Tibial nerve (tissue), 4 donors: Measurements from ENCODE around the gene FAM20A. TPM values are rescaled to one million over a fixed set of nuclear protein-coding genes. Genes with fewer than 3 reads are reported as not detected.

Experiments
- DNase-seq, 2 donors: peaks; one replicate each; pipeline ENCODE4 v3.0.0-alpha.2; 2019; ENCODE audit warnings: low spot score in 2 of 2
- H3K27ac ChIP-seq, 4 donors: fragments of 200-600 bp; sonication (generic) in 3 of 4; one replicate each; pipeline ENCODE4 v1.5.1; 2017 to 2019; ENCODE audit warnings: mild to moderate bottlenecking in 1 of 4
- H3K27me3 ChIP-seq, 2 donors: fragments of 200-600 bp; sonication (generic) in 1 of 2; one replicate each; pipeline versions ENCODE4 v1.5.1 to v1.6.0; 2017 to 2019
- H3K36me3 ChIP-seq, 3 donors: fragments of 200-600 bp; sonication (generic); one replicate each; pipeline ENCODE4 v1.5.1; 2018 to 2019
- H3K4me1 ChIP-seq, 4 donors: fragments of 200-600 bp; sonication (generic) in 3 of 4; one replicate each; pipeline ENCODE4 v1.5.1; 2017 to 2019
- H3K4me3 ChIP-seq, 4 donors: fragments of 200-600 bp; sonication (generic) in 3 of 4; one replicate each; pipeline ENCODE4 v1.5.1; 2017 to 2019; ENCODE audit warnings: mild to moderate bottlenecking in 1 of 4, moderate library complexity in 1 of 4
- H3K9me3 ChIP-seq, 4 donors: fragments of 200-600 bp; sonication (generic) in 3 of 4; one replicate each; pipeline ENCODE4 v1.5.1; 2017 to 2019
- EP300 ChIP-seq, 2 donors: sonication (generic); formaldehyde crosslinking; IDR thresholded peaks; one replicate each; pipeline ENCODE4 v1.6.1; 2017; ENCODE audit warnings: antibody characterized with exemption in 2 of 2, mild to moderate bottlenecking in 1 of 2
- POLR2A ChIP-seq, 2 donors: fragments of 450-650 bp; IDR thresholded peaks; one replicate each; pipeline ENCODE4 v1.6.1; 2017; ENCODE audit warnings: antibody characterized with exemption in 2 of 2, mild to moderate bottlenecking in 2 of 2, moderate library complexity in 2 of 2
- WGBS, 2 donors: methylation state at CpG; one replicate each; pipeline ENCODE4 v1.1.5; 2018; 5-methylcytosine and 5-hydroxymethylcytosine counted together
- total RNA-seq, 4 donors: library from RNA; depleted of rRNA; stranded (reverse); fragments of >200 nt; gene quantifications; one replicate each; pipeline ENCODE4 v1.1.0, GENCODE V29; 2016
- TF ChIP-seq, protein P1 (sequence below), 5 experiments: fragments of 200-600 bp in 3 of 5; fragments of 450-650 bp in 2 of 5; sonication (generic) in 3 of 5; IDR thresholded peaks; one replicate each; pipeline ENCODE4 v1.5.1; 2016 to 2019; ENCODE audit warnings: antibody characterized with exemption in 5 of 5, mild to moderate bottlenecking in 3 of 5, moderate library complexity in 2 of 5

FAM20A gene
- total RNA-seq, 4 donors from 2014 or later, result 9.4 to 104 (median 25.7) TPM

DNA sequence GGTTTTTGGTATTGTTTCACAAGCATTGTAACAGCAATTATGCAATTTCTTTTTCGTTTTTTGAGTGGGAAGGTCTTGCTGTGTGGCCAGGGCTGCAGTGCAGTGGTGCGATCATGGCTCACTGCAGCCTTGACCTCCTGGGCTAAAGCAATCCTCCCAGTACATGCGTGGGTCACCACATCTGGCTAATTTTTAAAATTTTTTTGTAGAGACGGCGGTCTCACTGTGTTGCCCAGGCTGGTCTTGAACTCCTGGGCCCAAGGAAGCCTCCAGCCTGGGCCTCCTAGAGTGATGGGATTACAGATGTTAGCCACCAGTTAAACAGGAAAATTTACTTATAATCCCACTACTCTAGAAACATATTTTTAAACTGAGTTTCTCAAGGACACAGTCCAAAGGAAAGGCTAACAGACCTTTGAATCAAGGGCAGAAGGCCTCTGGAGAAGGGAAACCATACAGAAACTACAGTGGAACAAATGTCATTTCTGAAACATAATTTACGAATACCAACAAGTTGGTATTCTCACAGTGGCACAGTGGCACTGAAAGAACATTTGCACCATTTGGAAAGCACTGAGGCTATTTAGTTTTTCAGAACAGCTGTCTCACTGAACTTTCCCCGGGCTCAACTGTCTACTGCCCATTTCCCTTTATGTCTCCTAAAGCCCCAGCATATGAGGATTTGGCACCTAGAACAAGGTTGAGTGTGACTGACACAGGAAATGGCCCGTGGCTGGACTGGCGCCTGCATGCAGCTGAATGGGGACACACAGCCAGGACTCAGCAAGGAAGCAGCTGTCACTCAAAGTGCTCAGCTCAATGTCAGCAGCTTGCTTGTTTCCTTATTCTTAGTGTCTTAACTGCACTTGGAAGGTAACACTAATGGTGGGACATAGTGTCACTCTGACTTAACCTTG lies 91.8 kb downstream of the FAM20A start:
- WGBS, 2 donors, result 68 to 70% methylated on average over 9 of the region's 9 CpGs
- TF ChIP-seq POLR2A (IDR thresholded peaks at IDR 0.05), result no peak
- TF ChIP-seq, protein P1, sequence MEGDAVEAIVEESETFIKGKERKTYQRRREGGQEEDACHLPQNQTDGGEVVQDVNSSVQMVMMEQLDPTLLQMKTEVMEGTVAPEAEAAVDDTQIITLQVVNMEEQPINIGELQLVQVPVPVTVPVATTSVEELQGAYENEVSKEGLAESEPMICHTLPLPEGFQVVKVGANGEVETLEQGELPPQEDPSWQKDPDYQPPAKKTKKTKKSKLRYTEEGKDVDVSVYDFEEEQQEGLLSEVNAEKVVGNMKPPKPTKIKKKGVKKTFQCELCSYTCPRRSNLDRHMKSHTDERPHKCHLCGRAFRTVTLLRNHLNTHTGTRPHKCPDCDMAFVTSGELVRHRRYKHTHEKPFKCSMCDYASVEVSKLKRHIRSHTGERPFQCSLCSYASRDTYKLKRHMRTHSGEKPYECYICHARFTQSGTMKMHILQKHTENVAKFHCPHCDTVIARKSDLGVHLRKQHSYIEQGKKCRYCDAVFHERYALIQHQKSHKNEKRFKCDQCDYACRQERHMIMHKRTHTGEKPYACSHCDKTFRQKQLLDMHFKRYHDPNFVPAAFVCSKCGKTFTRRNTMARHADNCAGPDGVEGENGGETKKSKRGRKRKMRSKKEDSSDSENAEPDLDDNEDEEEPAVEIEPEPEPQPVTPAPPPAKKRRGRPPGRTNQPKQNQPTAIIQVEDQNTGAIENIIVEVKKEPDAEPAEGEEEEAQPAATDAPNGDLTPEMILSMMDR (IDR thresholded peaks at IDR 0.05), result no peak
- Histone ChIP-seq H3K27me3 (no peaks in the 10 kb centered on the region), H3K4me1 (peaks cover 0 to 20% (median 7%) of the 10 kb centered on the region in 4 donors), H3K36me3 (no peaks in the 10 kb centered on the region), H3K4me3 (no peak overlapping the region), H3K9me3 (no peaks in the 10 kb centered on the region), H3K27ac (peak overlapping the region in 1 of 4 donors; percentile 45)
- DNase-seq, result peak in 1 of 2 donors; percentile 33

DNA sequence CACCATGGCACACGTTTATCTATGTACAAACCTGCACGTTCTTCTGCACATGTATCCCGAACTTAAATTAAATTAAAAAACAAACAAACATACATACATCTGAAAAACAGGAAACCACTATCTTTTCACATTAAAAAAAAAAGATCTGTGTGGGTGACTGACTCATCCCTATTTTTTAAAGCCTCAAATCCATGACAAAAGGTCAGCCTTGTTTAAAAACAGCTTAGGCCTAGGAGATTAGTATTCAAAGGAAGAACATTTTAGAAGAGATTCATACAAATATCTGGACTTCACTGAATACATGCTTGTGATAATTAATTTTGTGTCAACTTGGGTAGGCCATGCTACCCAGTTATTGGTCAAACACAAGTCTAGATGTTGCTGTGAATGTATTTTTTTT lies 93.6 kb downstream of the FAM20A start:
- no peak overlapping the region for H3K4me3 ChIP-seq
- peaks cover 0 to 13% (median 4%) of the 10 kb centered on the region in 4 donors for H3K4me1 ChIP-seq
- WGBS, 2 donors, result 84 to 85% methylated on average over 3 of the region's 3 CpGs
- H3K9me3 ChIP-seq, result no peaks in the 10 kb centered on the region
- no peak for TF ChIP-seq EP300 (IDR thresholded peaks at IDR 0.05)
- TF ChIP-seq POLR2A (IDR thresholded peaks at IDR 0.05), result no peak
- TF ChIP-seq, protein P1 (IDR thresholded peaks at IDR 0.05), result no peak
- no peaks in the 10 kb centered on the region for H3K36me3 ChIP-seq
- no peak overlapping the region for H3K27ac ChIP-seq
- H3K27me3 ChIP-seq, result no peaks in the 10 kb centered on the region
- no peak for DNase-seq

DNA sequence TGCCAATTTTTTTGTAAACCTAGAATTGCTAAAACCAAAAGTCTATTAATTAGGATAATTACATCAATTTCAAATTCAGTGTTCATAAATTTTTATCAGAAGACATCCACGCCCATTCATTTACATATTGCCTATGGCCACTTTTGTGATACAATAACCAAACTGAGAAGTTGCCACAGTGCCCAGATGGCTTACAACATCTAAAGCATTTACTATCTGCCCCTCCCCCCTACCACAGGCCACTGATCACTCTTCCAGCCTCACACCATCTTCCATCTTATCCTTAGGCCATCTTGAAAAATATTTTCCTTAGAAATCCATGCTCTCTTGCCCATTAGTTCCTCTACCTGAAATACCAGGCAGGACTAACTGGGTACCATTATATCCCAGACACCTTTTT lies 95.2 kb downstream of the FAM20A start:
- no peak for DNase-seq
- no peak for TF ChIP-seq EP300 (IDR thresholded peaks at IDR 0.05)
- TF ChIP-seq, protein P1 (IDR thresholded peaks at IDR 0.05), result no peak
- no peak for TF ChIP-seq POLR2A (IDR thresholded peaks at IDR 0.05)
- no peak overlapping the region for H3K27ac ChIP-seq
- no peaks in the 10 kb centered on the region for H3K27me3 ChIP-seq
- WGBS, 2 donors, result 94 to 100% methylated on average over 1 of the region's 1 CpG
- no peaks in the 10 kb centered on the region for H3K9me3 ChIP-seq
- H3K4me1 ChIP-seq, result peaks cover 0 to 6% (median 0%) of the 10 kb centered on the region in 4 donors
- H3K4me3 ChIP-seq, result no peak overlapping the region
- no peaks in the 10 kb centered on the region for H3K36me3 ChIP-seq

DNA sequence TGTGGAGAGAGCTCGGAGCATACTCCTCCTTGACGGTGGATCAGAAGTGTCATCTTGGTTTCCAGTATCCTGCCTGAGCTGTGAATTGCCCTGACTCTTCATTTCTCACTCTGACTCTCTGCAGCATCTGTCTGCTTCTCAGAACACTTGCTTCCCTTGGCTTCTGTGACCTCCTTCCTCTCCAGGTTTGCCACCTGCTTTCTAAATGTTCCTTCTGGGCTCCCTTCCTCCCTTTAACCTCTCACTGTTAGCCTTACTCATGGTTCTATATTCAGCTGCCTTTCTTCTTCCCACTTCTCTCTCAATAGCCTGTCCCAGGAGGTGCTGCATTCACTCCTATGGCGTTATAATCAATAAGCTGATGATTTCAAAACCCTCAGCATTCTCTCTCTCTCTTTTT lies 100.1 kb downstream of the FAM20A start:
- H3K27ac ChIP-seq, result no peak overlapping the region
- WGBS, 2 donors, result 74 to 81% methylated on average over 3 of the region's 3 CpGs
- no peaks in the 10 kb centered on the region for H3K27me3 ChIP-seq
- peaks cover 0 to 14% (median 0%) of the 10 kb centered on the region in 4 donors for H3K4me1 ChIP-seq
- H3K36me3 ChIP-seq, result no peaks in the 10 kb centered on the region
- TF ChIP-seq POLR2A (IDR thresholded peaks at IDR 0.05) (no peak), EP300 (IDR thresholded peaks at IDR 0.05) (no peak)
- TF ChIP-seq, protein P1 (IDR thresholded peaks at IDR 0.05), result no peak
- no peak overlapping the region for H3K4me3 ChIP-seq
- DNase-seq, result no peak
- no peaks in the 10 kb centered on the region for H3K9me3 ChIP-seq

DNA sequence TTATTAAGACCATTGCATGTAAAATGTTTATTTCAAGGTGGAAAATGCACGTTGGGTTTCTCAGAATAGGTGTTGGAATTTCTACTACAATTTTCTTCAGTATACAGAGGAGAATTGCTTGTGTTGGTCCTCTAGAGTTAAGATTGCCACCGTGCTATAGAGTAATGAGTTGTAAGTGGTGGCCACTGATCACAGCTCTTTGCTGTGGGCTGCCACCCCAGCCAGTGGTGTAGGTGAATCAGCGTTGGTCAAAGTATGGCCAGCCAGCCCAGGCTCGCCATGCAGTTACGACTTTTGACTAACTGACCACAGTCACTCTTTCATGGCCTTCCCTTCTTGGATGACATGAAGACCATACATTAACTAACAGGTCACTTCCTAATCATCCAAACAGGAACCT lies 101.6 kb downstream of the FAM20A start:
- TF ChIP-seq POLR2A (IDR thresholded peaks at IDR 0.05) (no peak), EP300 (IDR thresholded peaks at IDR 0.05) (no peak)
- TF ChIP-seq, protein P1 (IDR thresholded peaks at IDR 0.05), result no peak
- Histone ChIP-seq H3K4me3 (no peak overlapping the region), H3K4me1 (peaks cover 0 to 14% (median 0%) of the 10 kb centered on the region in 4 donors), H3K27me3 (no peaks in the 10 kb centered on the region), H3K27ac (no peak overlapping the region), H3K9me3 (no peaks in the 10 kb centered on the region), H3K36me3 (no peaks in the 10 kb centered on the region)
- WGBS, 2 donors, result 89 to 90% methylated on average over 5 of the region's 5 CpGs
- no peak for DNase-seq
